ENCODE results near the gene COX6B2. TPM values are rescaled to one million over a fixed set of nuclear protein-coding genes. Genes with fewer than 3 reads are reported as not detected.
A peak's percentile ranks its signal among the peaks of the same experiment; 100 is the strongest.

COX6B2 gene
- total and polyA plus RNA-seq, 2 of the 13 experiments (the other 11 are each of a cell fraction or from before 2014, with no cell fraction given): 0.21 TPM; not detected in 1

DNA sequence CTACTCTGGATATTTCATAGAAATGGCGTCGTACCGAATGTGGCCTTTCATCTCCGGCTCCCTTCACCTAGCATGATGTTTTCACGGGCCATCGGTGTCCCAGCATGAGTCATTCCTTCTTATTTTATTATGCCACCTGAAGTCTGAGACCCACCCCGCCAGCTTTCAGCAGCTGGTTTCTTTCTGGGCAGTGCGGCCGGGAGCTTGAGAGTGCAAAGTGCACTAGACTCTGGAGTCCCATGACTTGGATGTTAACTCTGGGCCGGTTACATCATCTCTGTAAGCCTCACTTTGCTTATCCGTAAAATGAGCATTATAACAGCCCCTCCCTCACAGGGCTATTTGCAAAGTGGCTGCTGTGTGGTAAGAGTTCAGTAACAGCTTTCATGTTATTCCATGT, 20.6 kb downstream of the COX6B2 start (continued):
- no peak for TF ChIP-seq SP140L (CRISPR knock-in tag; IDR thresholded peaks at IDR 0.05; ENCODE audit: borderline replicate concordance)
- no peak for TF ChIP-seq FOXM1 (CRISPR knock-in tag; IDR thresholded peaks at IDR 0.05)
- TF ChIP-seq PTBP1 (IDR thresholded peaks at IDR 0.05; ENCODE audit: low read depth, low read length, poor library complexity, severe bottlenecking): no peak
- TF ChIP-seq NPAS2 (CRISPR knock-in tag; IDR thresholded peaks at IDR 0.05; ENCODE audit: borderline replicate concordance): no peak
- TF ChIP-seq SOX6 (IDR thresholded peaks at IDR 0.05): no peak
- TF ChIP-seq SOX6 (CRISPR knock-in tag; IDR thresholded peaks at IDR 0.05): peak; percentile 76
- TF ChIP-seq DNMT3B (CRISPR knock-in tag; conservative IDR thresholded peaks at IDR 0.05): no peak
- TF ChIP-seq ZBTB39 (CRISPR knock-in tag; IDR thresholded peaks at IDR 0.05): no peak
- TF ChIP-seq ZNF841 (CRISPR knock-in tag; IDR thresholded peaks at IDR 0.05; ENCODE audit: borderline replicate concordance): no peak
- TF ChIP-seq ATF4 (CRISPR knock-in tag; IDR thresholded peaks at IDR 0.05): peak in 1 of 2 experiments; percentile 96; a peak in 2 of 4 replicates
- TF ChIP-seq PCBP1 (IDR thresholded peaks at IDR 0.05; ENCODE audit: borderline replicate concordance, low read depth, low read length): no peak
- TF ChIP-seq ZNF318 (CRISPR knock-in tag; IDR thresholded peaks at IDR 0.05): no peak
- TF ChIP-seq TSC22D2 (CRISPR knock-in tag; IDR thresholded peaks at IDR 0.05; ENCODE audit: borderline replicate concordance): no peak; the same call in 1 of the 2 replicates
- TF ChIP-seq ELF1 (CRISPR knock-in tag; IDR thresholded peaks at IDR 0.05): no peak
- no peak for TF ChIP-seq CHCHD3 (CRISPR knock-in tag; IDR thresholded peaks at IDR 0.05)
- TF ChIP-seq ZBTB3 (CRISPR knock-in tag; IDR thresholded peaks at IDR 0.05; ENCODE audit: borderline replicate concordance, low read depth): no peak

Data from HepG2 (cell line).